K562 (cell line): ENCODE results near the gene SLC24A3. TPM values are rescaled to one million over a fixed set of nuclear protein-coding genes. Genes with fewer than 3 reads are reported as not detected.

Experiments used
- ATAC-seq: fragments of 200-7000 bp; cut with Tn5 transposase; 3 replicates; pipeline ENCODE4 v1.9.1; 2020; ENCODE audit warnings: moderate library complexity
- BruUV-seq: library from RNA; stranded (reverse); fragments of 400-500 nt; replicated peaks from 2 replicates; lab custom pipeline; 2021; lab: Mats Ljungman, UMichigan
- CTCF ChIA-PET: fragments of 300-600 bp; formaldehyde crosslinking; extraction: SDS; loops from one replicate; lab custom pipeline; 2021; ENCODE audit warnings: low intra/inter-chr PET ratio; lab: Yijun Ruan, JAX
- POLR2A ChIA-PET: fragments of 300-600, 350-650 bp; sonication (Branson Sonifier 250); formaldehyde crosslinking; extraction: SDS; loops from one replicate; lab custom pipeline; 2021; ENCODE audit warnings: antibody characterized with exemption, inconsistent platforms; lab: Yijun Ruan, JAX
- DNase-seq, 4 experiments: peaks; one replicate each; pipeline versions ENCODE4 v3.0.0 to v3.0.0-alpha.2; 2011 to 2018; ENCODE audit warnings: low spot score in 3 of 4, mixed read lengths in 3 of 4; ENCODE audit errors: extremely low read depth in 1 of 4
- FAIRE-seq: peaks from 2 replicates; lab custom pipeline; 2011; peaks lifted over from hg19 to GRCh38; lab: Jason Lieb, UNC
- H2AFZ ChIP-seq: 2 replicates; pipeline ENCODE4 v1.6.0; 2011; ENCODE audit warnings: low read depth, low read length, control low read depth, inconsistent platforms
- H3K27ac ChIP-seq: fragments of 200-600 bp; 3 replicates; pipeline ENCODE4 v1.8.0; 2011; ENCODE audit warnings: low read depth, mild to moderate bottlenecking, control low read depth, inconsistent platforms, low read length, moderate library complexity, mixed read lengths; ENCODE audit errors: extremely low read depth
- H3K27me3 ChIP-seq, 2 experiments: fragments of 300-600 bp in 1 of 2; 2 replicates in 1 of 2; 3 replicates in 1 of 2; pipeline versions ENCODE4 v1.6.0 to v1.8.0; 2011; ENCODE audit warnings: inconsistent platforms in 2 of 2, low read length in 2 of 2, mild to moderate bottlenecking in 1 of 2, mixed read lengths in 1 of 2, moderate library complexity in 1 of 2; ENCODE audit not compliant: control insufficient read depth in 2 of 2, insufficient read depth in 2 of 2
- H3K36me3 ChIP-seq: fragments of 300-600 bp; 3 replicates; pipeline ENCODE4 v1.8.0; 2011; ENCODE audit warnings: mild to moderate bottlenecking, low read length, inconsistent platforms; ENCODE audit not compliant: control insufficient read depth, insufficient read depth
- H3K4me1 ChIP-seq, 2 experiments: fragments of 200-600 bp in 1 of 2; replicated peaks in 1 of 2; 2 replicates in 1 of 2; 3 replicates in 1 of 2; pipeline versions ENCODE4 v1.5.1 to v1.8.0; 2011; ENCODE audit warnings: inconsistent platforms in 2 of 2, low read length in 2 of 2, mild to moderate bottlenecking in 1 of 2, mixed read lengths in 1 of 2, moderate library complexity in 1 of 2; ENCODE audit not compliant: control insufficient read depth in 2 of 2, insufficient read depth in 2 of 2
- H3K4me2 ChIP-seq: 2 replicates; pipeline ENCODE4 v1.6.1; 2011; ENCODE audit warnings: low read length, control low read depth, inconsistent platforms, mixed read lengths; ENCODE audit not compliant: insufficient read depth
- H3K4me3 ChIP-seq: fragments of 200-600 bp; sonication (generic), shearing (Covaris generic); 2 replicates; pipeline ENCODE4 v1.5.1; 2016; ENCODE audit warnings: control low read depth, inconsistent platforms
- H3K79me2 ChIP-seq: fragments of 200-600 bp; 3 replicates; pipeline ENCODE4 v1.8.0; 2011; ENCODE audit warnings: low read length, inconsistent platforms; ENCODE audit not compliant: control insufficient read depth, insufficient read depth
- H3K9ac ChIP-seq, 2 experiments: 2 replicates each; pipeline versions ENCODE4 v1.6.0 to v1.6.1; 2011; ENCODE audit warnings: low read depth in 2 of 2, low read length in 2 of 2, control low read depth in 1 of 2, inconsistent platforms in 1 of 2, mild to moderate bottlenecking in 1 of 2, mixed read lengths in 1 of 2; ENCODE audit not compliant: insufficient read depth in 1 of 2
- H3K9me1 ChIP-seq: one replicate; pipeline ENCODE4 v1.6.0; 2011; ENCODE audit warnings: inconsistent platforms, mild to moderate bottlenecking, low read length, moderate library complexity; ENCODE audit not compliant: control insufficient read depth, insufficient read depth
- H3K9me3 ChIP-seq: replicated peaks from 2 replicates; pipeline ENCODE4 v1.5.1; 2011; ENCODE audit warnings: low read depth, low read length, inconsistent platforms; ENCODE audit not compliant: control insufficient read depth, insufficient read depth
- H4K20me1 ChIP-seq: replicated peaks from 2 replicates; pipeline ENCODE4 v1.6.1; 2011; ENCODE audit warnings: low read length, inconsistent platforms, mixed read lengths; ENCODE audit not compliant: control insufficient read depth, insufficient read depth
- ARID1B ChIP-seq: fragments of 450-650 bp; IDR thresholded peaks from 2 replicates; pipeline ENCODE4 v1.6.1; 2016; ENCODE audit warnings: antibody characterized with exemption, mild to moderate bottlenecking, inconsistent platforms
- DDX20 ChIP-seq: fragments of 450-650 bp; IDR thresholded peaks from 2 replicates; pipeline ENCODE4 v1.6.1; 2016; ENCODE audit warnings: missing genetic modification characterization, low read depth, mild to moderate bottlenecking, missing compliant biosample characterization, moderate library complexity
- FOXA3 ChIP-seq, 2 experiments: fragments of 450-650 bp in 1 of 2; sonication (generic) in 1 of 2; formaldehyde crosslinking; IDR thresholded peaks in 1 of 2; conservative IDR thresholded peaks in 1 of 2; 2 replicates each; pipeline versions ENCODE4 v1.4.0 to v1.8.0; 2020 to 2022; ENCODE audit warnings: mild to moderate bottlenecking in 2 of 2, missing genetic modification reagents in 1 of 2
- HOMEZ ChIP-seq: fragments of 250-450 bp; sonication (Bioruptor Pico); IDR thresholded peaks from 2 replicates; pipeline ENCODE4 v1.4.0; 2020; ENCODE audit warnings: mild to moderate bottlenecking, moderate library complexity
- ID3 ChIP-seq, 2 experiments: fragments of 250-450 bp in 1 of 2; fragments of 450-650 bp in 1 of 2; sonication (Bioruptor Pico) in 1 of 2; IDR thresholded peaks; 2 replicates each; pipeline versions ENCODE4 v1.6.1 to v1.8.0; 2016 to 2021; ENCODE audit warnings: mild to moderate bottlenecking in 2 of 2, moderate library complexity in 2 of 2, missing compliant biosample characterization in 1 of 2, missing genetic modification characterization in 1 of 2
- MAFG ChIP-seq: fragments of 450-650 bp; conservative IDR thresholded peaks from 2 replicates; pipeline ENCODE4 v1.6.1; 2016; ENCODE audit warnings: missing genetic modification characterization, missing compliant biosample characterization
- MTA1 ChIP-seq: fragments of 450-650 bp; IDR thresholded peaks from 2 replicates; pipeline ENCODE4 v1.6.1; 2017; ENCODE audit warnings: borderline replicate concordance
- SP2 ChIP-seq: IDR thresholded peaks from 2 replicates; pipeline ENCODE4 v1.6.1; 2011; ENCODE audit warnings: mild to moderate bottlenecking, low read depth, low read length, moderate library complexity; ENCODE audit not compliant: poor library complexity, severe bottlenecking; ENCODE audit errors: extremely low read depth
- ZBTB5 ChIP-seq: fragments of 450-650 bp; IDR thresholded peaks from 2 replicates; pipeline ENCODE4 v1.6.1; 2017; ENCODE audit warnings: antibody characterized with exemption
- ZNF197 ChIP-seq: fragments of 200-800 bp; sonication (Bioruptor generic); IDR thresholded peaks from 2 replicates; pipeline ENCODE4 v1.6.1; 2016; ENCODE audit warnings: low read depth, missing genetic modification characterization, missing compliant biosample characterization
- ZNF445 ChIP-seq: fragments of 250-450 bp; sonication (Bioruptor Pico); IDR thresholded peaks from 2 replicates; pipeline ENCODE4 v1.4.0; 2020; ENCODE audit warnings: low read depth, mild to moderate bottlenecking, moderate library complexity
- ZNF561 ChIP-seq: fragments of 450-650 bp; formaldehyde crosslinking; conservative IDR thresholded peaks from 2 replicates; pipeline ENCODE4 v1.4.0; 2020; ENCODE audit warnings: mild to moderate bottlenecking, moderate library complexity
- ZNF583 ChIP-seq: fragments of 250-450 bp; sonication (Bioruptor Pico); IDR thresholded peaks from 2 replicates; pipeline ENCODE4 v1.4.0; 2020
- WGBS: fragments of 100-300 bp; shearing (Covaris generic); methylation state at CpG from one replicate; pipeline ENCODE4 v1.1.6; 2016; ENCODE audit warnings: low coverage, mixed read lengths; ENCODE audit not compliant: insufficient coverage; ENCODE audit errors: missing lambda C conversion rate; 5-methylcytosine and 5-hydroxymethylcytosine counted together
- in situ Hi-C: fragments of 300-500 bp; cut with MboI; formaldehyde crosslinking; loops from 4 replicates; pipeline ENCODE4 v1.15.0; 2018; ENCODE audit warnings: inconsistent platforms, mixed read lengths
- intact Hi-C: fragments of 100-400 bp; cut with micrococcal nuclease; formaldehyde crosslinking; loops from 2 replicates; pipeline ENCODE4 v1.14.2; 2022
- polyA plus RNA-seq, 8 experiments: library from polyadenylated mRNA; depleted of rRNA in 4 of 8; stranded (reverse) in 5 of 8; unstranded in 3 of 8; fragments of >200 nt; fragmentation: Nextera tagmentation in 2 of 8; fragmentation: Illumina TruSeq in 1 of 8; extraction: Ambion mirVana in 2 of 8; extraction: Trizol in 1 of 8; gene quantifications; 2 replicates each; pipeline versions ENCODE4 v1.2.1 to v1.2.3, GENCODE V29; 2011 to 2014; ENCODE audit warnings: inconsistent platforms in 1 of 8, missing spikeins in 1 of 8
- total RNA-seq, 7 experiments: library from RNA; depleted of rRNA in 6 of 7; stranded (reverse); fragments of >200 nt in 6 of 7; fragmentation: Illumina TruSeq in 2 of 7; extraction: Trizol in 2 of 7; gene quantifications; 2 replicates each; pipeline versions ENCODE4 v1.2.1 to v1.2.3, GENCODE V29; 2011 to 2021; ENCODE audit warnings: low replicate concordance in 1 of 7

SLC24A3 gene
- total and polyA plus RNA-seq, 9 of the 15 experiments (the other 6 are each of a cell fraction or from before 2014, with no cell fraction given): not detected

- Histone ChIP-seq H3K27me3 (peaks cover 0 to 9% of the 10 kb centered on the region in 2 experiments; a peak in 1 of 5 replicates), H3K36me3 (no peaks in the 10 kb centered on the region), H3K4me1 (no peaks in the 10 kb centered on the region; a peak in 1 of 5 replicates), H3K4me2 (no peak overlapping the region), H3K9me1 (no peaks in the 10 kb centered on the region), H3K27ac (no peak overlapping the region), H4K20me1 (no peaks in the 10 kb centered on the region), H3K79me2 (no peaks in the 10 kb centered on the region), H3K9me3 (no peaks in the 10 kb centered on the region), H3K4me3 (no peak overlapping the region), H2AFZ (no peak overlapping the region), H3K9ac (no peak overlapping the region)
- in situ Hi-C loops: no loop called here
- DNase-seq (no peak), FAIRE-seq (no peak), ATAC-seq (no peak)
- 0% methylated on average over 6 of the region's 6 CpGs for WGBS
- intact Hi-C loops: no loop called here
- no peak for TF ChIP-seq ZNF197 (CRISPR knock-in tag)
- TF ChIP-seq ZNF445 (CRISPR knock-in tag): no peak
- TF ChIP-seq ID3 (CRISPR knock-in tag; IDR thresholded peaks at IDR 0.05): no peak
- TF ChIP-seq ID3 (tag; IDR thresholded peaks at IDR 0.05): no peak
- no peak for TF ChIP-seq ZNF561
- no peak for TF ChIP-seq SP2
- no peak for TF ChIP-seq HOMEZ (CRISPR knock-in tag)
- TF ChIP-seq FOXA3 (CRISPR knock-in tag; conservative IDR thresholded peaks at IDR 0.05 in 1 of 2, IDR thresholded peaks at IDR 0.05 in 1 of 2): no peak
- no peak for TF ChIP-seq ZBTB5
- TF ChIP-seq MAFG (tag): no peak
- no peak for TF ChIP-seq MTA1
- TF ChIP-seq ZNF583 (CRISPR knock-in tag): no peak
- TF ChIP-seq DDX20 (tag): no peak
- no peak for TF ChIP-seq ARID1B
- ChIA-PET POLR2A (no interaction called here), CTCF (no interaction called here)
- BruUV-seq: no TSS peak
These were observed 440.9 kb downstream of the SLC24A3 start for GRCh38 chr20:19653327-19653726.
